ENCODE results near the gene SRSF11. TPM values are rescaled to one million over a fixed set of nuclear protein-coding genes. Genes with fewer than 3 reads are reported as not detected.

SRSF11 gene
- total RNA-seq, 1 experiment from 2014 or later: 73.3 TPM

- in situ Hi-C loops (cut with HindIII; ENCODE audit: low pct_unique_long_range_greater_than_20kb, low sequenced_read_pairs): no loop called here
- no peak for DNase-seq (ENCODE audit: low read depth, low spot score)
These were observed 12.9 kb upstream of the SRSF11 start for GRCh38 chr1:70208292-70208691.

DNA sequence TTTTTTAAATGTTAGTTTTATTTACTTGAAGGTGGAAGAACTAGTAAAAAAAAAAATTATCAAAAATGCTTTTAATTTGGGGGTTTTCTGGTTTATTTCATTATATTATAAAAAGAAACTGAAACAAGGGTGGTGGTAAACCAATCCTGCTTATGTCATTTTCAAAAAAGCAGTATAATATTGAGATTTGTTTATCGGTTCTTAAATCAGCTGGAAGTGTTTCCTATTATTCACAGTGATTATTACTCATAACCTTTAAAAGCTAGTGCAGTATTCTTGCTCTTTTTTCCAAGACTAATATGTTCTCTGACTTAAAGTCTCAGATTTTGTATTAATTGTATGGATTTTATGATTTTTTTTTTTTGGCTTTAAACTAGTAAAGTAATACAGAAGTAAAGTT lies 10.4 kb upstream of the SRSF11 start:
- in situ Hi-C loops (cut with HindIII; ENCODE audit: low pct_unique_long_range_greater_than_20kb, low sequenced_read_pairs): no loop called here
- DNase-seq (ENCODE audit: low read depth, low spot score): no peak

DNA sequence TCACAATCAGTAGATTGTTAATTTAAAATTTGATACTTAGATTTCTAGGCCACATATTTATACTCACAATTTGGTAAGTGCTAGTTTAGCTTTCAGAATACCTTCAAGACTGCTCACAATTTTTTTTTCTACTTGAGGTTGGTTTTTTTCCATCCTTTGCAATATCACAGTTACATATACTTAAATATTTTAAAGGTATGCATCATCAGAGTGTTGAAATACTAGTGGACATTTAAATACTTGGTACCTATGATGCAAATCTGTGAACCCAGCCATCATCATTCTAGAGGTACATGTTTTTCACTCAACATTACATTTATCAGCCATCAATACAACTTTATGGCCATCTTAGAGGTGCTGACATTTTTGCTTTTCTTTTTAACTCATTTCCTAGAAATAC lies 9.6 kb upstream of the SRSF11 start:
- in situ Hi-C loops (cut with HindIII; ENCODE audit: low pct_unique_long_range_greater_than_20kb, low sequenced_read_pairs): no loop called here
- DNase-seq (ENCODE audit: low read depth, low spot score): no peak

- no peak for DNase-seq (ENCODE audit: low read depth, low spot score)
- in situ Hi-C loops (cut with HindIII; ENCODE audit: low pct_unique_long_range_greater_than_20kb, low sequenced_read_pairs): no loop called here
These were observed 1.2 kb upstream of the SRSF11 start for GRCh38 chr1:70220015-70220414.

GRCh38 chr1:70220517-70221237 lies 503 bp upstream of the SRSF11 start:
- DNase-seq (ENCODE audit: low read depth, low spot score): no peak
- in situ Hi-C loops (cut with HindIII; ENCODE audit: low pct_unique_long_range_greater_than_20kb, low sequenced_read_pairs): no loop called here

- no peak for DNase-seq (ENCODE audit: low read depth, low spot score)
- in situ Hi-C loops (cut with HindIII; ENCODE audit: low pct_unique_long_range_greater_than_20kb, low sequenced_read_pairs): no loop called here
These were observed 1.6 kb downstream of the SRSF11 start for GRCh38 chr1:70222716-70223235.

DNA sequence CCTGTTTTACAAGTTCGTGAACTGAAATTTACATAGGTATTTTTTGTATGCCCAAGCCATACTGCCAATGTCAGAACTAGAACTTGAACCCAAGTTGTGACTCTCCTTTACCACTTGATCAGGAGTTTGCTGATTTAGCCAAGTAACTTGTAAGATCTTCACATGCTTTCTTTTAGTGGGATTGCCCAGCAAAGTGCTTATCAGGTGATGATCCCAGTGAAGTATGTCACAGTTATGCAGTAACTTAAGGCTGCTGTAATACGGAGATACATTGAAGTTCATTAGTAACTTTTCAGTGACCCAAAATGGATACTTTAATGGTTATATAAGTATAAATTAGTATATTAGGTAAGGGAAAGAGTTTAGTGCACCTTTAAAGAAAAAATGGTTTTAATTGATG lies 3.8 kb downstream of the SRSF11 start:
- no peak for DNase-seq (ENCODE audit: low read depth, low spot score)
- in situ Hi-C loops (cut with HindIII; ENCODE audit: low pct_unique_long_range_greater_than_20kb, low sequenced_read_pairs): no loop called here

- in situ Hi-C loops (cut with HindIII; ENCODE audit: low pct_unique_long_range_greater_than_20kb, low sequenced_read_pairs): no loop called here
- no peak for DNase-seq (ENCODE audit: low read depth, low spot score)
These were observed 6.3 kb downstream of the SRSF11 start for GRCh38 chr1:70227439-70227838.

GRCh38 chr1:70228670-70229069 lies 7.5 kb downstream of the SRSF11 start:
- in situ Hi-C loops (cut with HindIII; ENCODE audit: low pct_unique_long_range_greater_than_20kb, low sequenced_read_pairs): no loop called here
- no peak for DNase-seq (ENCODE audit: low read depth, low spot score)

- DNase-seq (ENCODE audit: low read depth, low spot score): no peak
- in situ Hi-C loops (cut with HindIII; ENCODE audit: low pct_unique_long_range_greater_than_20kb, low sequenced_read_pairs): no loop called here
These were observed 10.3 kb downstream of the SRSF11 start for GRCh38 chr1:70231475-70231874.

DNA sequence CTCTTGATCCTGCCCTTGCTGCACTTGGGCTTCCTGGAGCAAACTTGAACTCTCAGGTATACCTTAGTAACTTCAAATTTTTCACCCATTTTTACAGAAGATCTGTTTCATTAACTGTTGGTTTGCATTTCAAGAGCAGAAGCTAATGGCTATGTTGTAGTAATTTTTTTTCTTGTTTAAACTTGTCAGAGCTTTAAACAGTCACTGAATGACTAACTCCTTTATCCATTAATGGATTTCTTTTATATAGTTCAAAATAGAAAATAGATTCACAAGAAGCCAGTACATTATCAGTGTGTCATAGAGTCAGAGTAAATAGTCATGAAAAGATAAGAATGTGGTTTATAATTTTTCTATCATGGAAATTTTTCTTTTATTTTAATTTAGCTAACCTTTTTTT lies 13.6 kb downstream of the SRSF11 start:
- in situ Hi-C loops (cut with HindIII; ENCODE audit: low pct_unique_long_range_greater_than_20kb, low sequenced_read_pairs): no loop called here
- DNase-seq (ENCODE audit: low read depth, low spot score): no peak

DNA sequence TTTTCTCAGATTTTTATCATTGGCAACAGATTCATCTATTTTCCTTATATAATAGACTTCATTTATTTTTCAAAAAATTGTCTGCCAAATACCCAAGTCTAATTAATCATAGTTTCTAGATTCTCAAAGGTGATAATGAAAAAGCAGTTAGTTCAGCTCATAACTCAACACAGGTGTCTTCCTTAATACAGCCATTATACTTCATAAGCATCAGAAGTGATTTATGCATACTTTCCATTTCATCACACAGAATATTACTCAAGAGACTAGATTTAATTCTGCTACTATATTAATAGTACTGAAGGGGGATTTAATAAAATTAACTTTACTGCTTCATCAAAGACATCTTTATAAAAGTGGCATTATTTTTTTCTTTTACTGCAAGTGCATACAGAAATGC lies 18.8 kb downstream of the SRSF11 start:
- in situ Hi-C loops (cut with HindIII; ENCODE audit: low pct_unique_long_range_greater_than_20kb, low sequenced_read_pairs): no loop called here
- DNase-seq (ENCODE audit: low read depth, low spot score): no peak

GRCh38 chr1:70247122-70247521 lies 25.9 kb downstream of the SRSF11 start:
- in situ Hi-C loops (cut with HindIII; ENCODE audit: low pct_unique_long_range_greater_than_20kb, low sequenced_read_pairs): no loop called here
- DNase-seq (ENCODE audit: low read depth, low spot score): no peak

DNA sequence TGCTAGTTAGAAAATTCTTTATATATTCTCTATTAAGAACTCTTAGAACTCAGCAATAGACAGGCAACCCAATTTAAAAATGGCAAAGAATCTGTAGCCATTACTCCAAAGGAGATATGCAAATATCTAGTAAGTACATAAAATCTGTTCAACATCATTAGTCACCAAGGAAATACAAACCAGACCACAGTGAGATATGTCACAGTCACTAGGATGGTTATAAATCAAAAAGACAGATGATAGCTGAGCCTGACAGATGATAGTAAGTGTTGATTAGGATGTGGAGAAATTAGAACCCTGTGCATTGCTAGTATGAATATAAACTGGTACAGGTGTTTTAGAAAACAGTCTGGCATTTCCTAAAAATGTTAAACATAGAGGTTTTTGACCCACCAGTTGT lies 26.6 kb downstream of the SRSF11 start:
- DNase-seq (ENCODE audit: low read depth, low spot score): no peak
- in situ Hi-C loops (cut with HindIII; ENCODE audit: low pct_unique_long_range_greater_than_20kb, low sequenced_read_pairs): no loop called here

- in situ Hi-C loops (cut with HindIII; ENCODE audit: low pct_unique_long_range_greater_than_20kb, low sequenced_read_pairs): no loop called here
- no peak for DNase-seq (ENCODE audit: low read depth, low spot score)
These were observed 27.5 kb downstream of the SRSF11 start for GRCh38 chr1:70248729-70249128.

DNA sequence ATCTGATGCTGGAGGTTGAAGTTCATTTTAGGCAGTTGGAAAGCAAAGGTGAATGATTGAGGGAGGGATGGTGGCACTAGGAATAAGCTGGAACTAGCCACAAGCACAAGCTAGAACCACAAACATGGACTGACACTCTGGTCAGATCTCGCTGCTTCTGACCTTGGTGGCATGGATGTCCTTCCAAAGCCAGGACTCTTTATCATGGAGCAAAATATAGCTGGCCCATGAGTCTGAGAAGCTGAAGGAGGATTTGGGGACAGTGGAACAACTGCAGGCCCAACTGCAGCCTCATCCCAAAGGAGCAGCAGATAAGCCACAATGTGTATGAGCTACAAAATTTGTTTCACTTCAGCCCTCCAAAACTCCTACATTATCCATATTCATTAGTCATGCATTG lies 35.5 kb downstream of the SRSF11 start:
- DNase-seq (ENCODE audit: low read depth, low spot score): no peak
- in situ Hi-C loops (cut with HindIII; ENCODE audit: low pct_unique_long_range_greater_than_20kb, low sequenced_read_pairs): no loop called here

DNA sequence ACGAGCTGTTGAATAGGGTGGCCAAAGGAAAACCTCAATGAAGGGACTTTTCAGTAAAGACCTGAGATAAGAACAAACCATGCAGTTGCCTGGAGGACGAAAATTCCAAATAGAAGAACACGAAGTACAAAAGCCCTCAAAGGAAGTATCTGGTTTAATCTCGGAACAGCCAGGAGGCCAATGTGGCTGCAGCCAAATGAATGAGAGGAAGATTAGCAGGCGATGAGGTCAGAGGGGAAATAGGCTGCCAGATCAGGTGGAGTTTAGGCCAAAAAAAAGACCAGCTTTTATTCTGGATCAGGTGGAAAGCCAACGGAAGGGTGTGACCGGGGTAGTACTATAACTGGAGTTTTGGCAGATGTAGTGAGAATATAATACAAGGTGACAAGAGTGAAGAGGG lies 43.7 kb downstream of the SRSF11 start:
- no peak for DNase-seq (ENCODE audit: low read depth, low spot score)
- in situ Hi-C loops (cut with HindIII; ENCODE audit: low pct_unique_long_range_greater_than_20kb, low sequenced_read_pairs): no loop called here

- in situ Hi-C loops (cut with HindIII; ENCODE audit: low pct_unique_long_range_greater_than_20kb, low sequenced_read_pairs): no loop called here
- DNase-seq (ENCODE audit: low read depth, low spot score): no peak
These were observed 44.8 kb downstream of the SRSF11 start for GRCh38 chr1:70265946-70266345.

- in situ Hi-C loops (cut with HindIII; ENCODE audit: low pct_unique_long_range_greater_than_20kb, low sequenced_read_pairs): no loop called here
- peak; percentile 67 for DNase-seq (ENCODE audit: low read depth, low spot score)
These were observed 56.7 kb downstream of the SRSF11 start for GRCh38 chr1:70277875-70278274.

DNA sequence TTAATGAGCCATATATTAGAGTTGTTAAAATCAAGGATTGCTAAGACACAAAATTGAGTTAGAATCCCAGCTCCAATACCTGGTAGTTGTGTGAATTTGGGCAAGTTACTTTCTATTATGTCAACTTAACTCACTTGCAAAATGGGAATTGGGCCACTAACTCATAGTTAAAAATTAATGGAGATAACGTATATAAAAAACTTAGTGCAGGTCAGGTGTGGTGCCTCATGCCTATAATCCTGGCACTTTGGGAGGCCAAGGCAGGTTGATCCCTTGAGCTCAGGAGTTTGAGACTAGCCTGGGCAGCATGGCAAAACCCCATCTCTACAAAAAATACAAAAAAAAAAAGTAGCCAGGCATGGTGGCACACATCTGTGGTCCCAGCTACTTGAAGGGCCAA lies 57.5 kb downstream of the SRSF11 start:
- in situ Hi-C loops (cut with HindIII; ENCODE audit: low pct_unique_long_range_greater_than_20kb, low sequenced_read_pairs): no loop called here
- DNase-seq (ENCODE audit: low read depth, low spot score): no peak

Data from SK-MEL-5 (cell line).